HCT116 (cell line): ENCODE results near the gene SORL1. TPM values are rescaled to one million over a fixed set of nuclear protein-coding genes. Genes with fewer than 3 reads are reported as not detected.

Experiments
- ATAC-seq: fragments of 200-7000 bp; cut with Tn5 transposase; 2 replicates; pipeline ENCODE4 v1.9.1; 2020; ENCODE audit warnings: mild to moderate bottlenecking, moderate library complexity
- BruUV-seq: library from RNA; stranded (reverse); fragments of 400-500 nt; replicated peaks from 2 replicates; lab custom pipeline; 2021; lab: Mats Ljungman, UMichigan
- CTCF ChIA-PET: fragments of 300-600 bp; sonication (Branson Sonifier 250); formaldehyde crosslinking; loops from one replicate; lab custom pipeline; 2021; ENCODE audit warnings: antibody characterized with exemption; lab: Charles Lee
- POLR2A ChIA-PET: fragments of 300-600, 350-600 bp; sonication (Branson Sonifier 250); formaldehyde crosslinking; loops from one replicate; lab custom pipeline; 2021; ENCODE audit warnings: antibody characterized with exemption; lab: Charles Lee
- RAD21 ChIA-PET, 2 experiments: fragments of 300-600 bp; sonication (Branson Sonifier 250); formaldehyde crosslinking; loops; one replicate each; lab custom pipeline; 2023; ENCODE audit warnings: low total read pairs in 2 of 2; ENCODE audit not compliant: uncharacterized antibody in 2 of 2, unreplicated experiment in 2 of 2, low non-redundant PET in 1 of 2; lab: Charles Lee
- DNase-seq: peaks from one replicate; pipeline ENCODE4 v3.0.0-alpha.2; 2010; ENCODE audit warnings: low read depth, low spot score
- H2AFZ ChIP-seq: fragments of 200-600 bp; shearing (Covaris generic), sonication (generic); 2 replicates; pipeline ENCODE4 v1.6.1; 2017; ENCODE audit warnings: low read depth, mixed run types, mixed read lengths, antibody characterized with exemption, low read length; ENCODE audit not compliant: poor library complexity, severe bottlenecking
- H3K27ac ChIP-seq: 2 replicates; pipeline ENCODE4 v1.5.1; 2012; ENCODE audit warnings: low read depth, low read length
- H3K27me3 ChIP-seq: fragments of 200-600 bp; sonication (generic); 2 replicates; pipeline ENCODE4 v1.6.1; 2016; ENCODE audit warnings: mixed run types, low read length, mixed read lengths; ENCODE audit not compliant: insufficient read depth
- H3K36me3 ChIP-seq, 2 experiments: fragments of 200-500 bp in 1 of 2; fragments of 200-600 bp in 1 of 2; sonication (Bioruptor generic) in 1 of 2; sonication (generic) in 1 of 2; 2 replicates each; pipeline versions ENCODE4 v1.5.1 to v1.6.1; 2014 to 2016; ENCODE audit warnings: low read length in 2 of 2, inconsistent platforms in 1 of 2, mixed read lengths in 1 of 2, mixed run types in 1 of 2; ENCODE audit not compliant: insufficient read depth in 2 of 2, control insufficient read depth in 1 of 2
- H3K4me1 ChIP-seq, 2 experiments: fragments of 200-600 bp in 1 of 2; sonication (generic) in 1 of 2; 2 replicates each; pipeline versions ENCODE4 v1.5.1 to v1.6.1; 2012 to 2017; ENCODE audit warnings: low read length in 2 of 2, inconsistent platforms in 1 of 2, mild to moderate bottlenecking in 1 of 2, mixed read lengths in 1 of 2, mixed run types in 1 of 2, moderate library complexity in 1 of 2; ENCODE audit not compliant: insufficient read depth in 2 of 2, control insufficient read depth in 1 of 2
- H3K4me2 ChIP-seq: fragments of 200-600 bp; sonication (generic); 2 replicates; pipeline ENCODE4 v1.6.1; 2017; ENCODE audit warnings: mixed run types, low read length, mixed read lengths
- H3K4me3 ChIP-seq, 2 experiments: fragments of 200-600 bp in 1 of 2; sonication (generic) in 1 of 2; replicated peaks in 1 of 2; 2 replicates each; pipeline ENCODE4 v1.5.1; 2011 to 2016; ENCODE audit warnings: low read length in 2 of 2, control low read depth in 1 of 2, low read depth in 1 of 2, mild to moderate bottlenecking in 1 of 2, mixed read lengths in 1 of 2, mixed run types in 1 of 2
- H3K79me2 ChIP-seq: fragments of 200-600 bp; sonication (generic); 2 replicates; pipeline ENCODE4 v1.6.1; 2017; ENCODE audit warnings: mild to moderate bottlenecking, mixed run types, low read length, moderate library complexity, mixed read lengths; ENCODE audit not compliant: insufficient read depth
- H3K9ac ChIP-seq: fragments of 200-600 bp; sonication (generic); 2 replicates; pipeline ENCODE4 v1.6.1; 2016; ENCODE audit warnings: low read length, mixed read lengths
- H3K9me2 ChIP-seq: fragments of 200-600 bp; sonication (generic), shearing (Covaris generic); 2 replicates; pipeline ENCODE4 v1.6.1; 2017; ENCODE audit warnings: mixed run types, mild to moderate bottlenecking, moderate library complexity; ENCODE audit not compliant: insufficient read depth
- H3K9me3 ChIP-seq, 2 experiments: fragments of 200-500 bp in 1 of 2; fragments of 200-600 bp in 1 of 2; sonication (Bioruptor generic) in 1 of 2; sonication (generic) in 1 of 2; 2 replicates each; pipeline ENCODE4 v1.6.1; 2014 to 2017; ENCODE audit warnings: low read length in 2 of 2, mixed read lengths in 2 of 2, inconsistent platforms in 1 of 2, low read depth in 1 of 2, mild to moderate bottlenecking in 1 of 2, mixed run types in 1 of 2, moderate library complexity in 1 of 2; ENCODE audit not compliant: control insufficient read depth in 1 of 2, insufficient read depth in 1 of 2
- H4K20me1 ChIP-seq: fragments of 200-600 bp; sonication (generic), shearing (Covaris generic); 2 replicates; pipeline ENCODE4 v1.6.1; 2017; ENCODE audit warnings: mixed run types, mild to moderate bottlenecking, moderate library complexity; ENCODE audit not compliant: insufficient read depth
- CBX3 ChIP-seq: IDR thresholded peaks from 2 replicates; pipeline ENCODE4 v1.6.1; 2012; ENCODE audit warnings: low read depth
- CEBPB ChIP-seq: IDR thresholded peaks from 2 replicates; pipeline ENCODE4 v1.6.1; 2012; ENCODE audit warnings: low read depth
- CTCF ChIP-seq, 3 experiments: fragments of 200-600 bp in 1 of 3; sonication (generic) in 1 of 3; IDR thresholded peaks in 2 of 3; conservative IDR thresholded peaks in 1 of 3; 2 replicates each; pipeline ENCODE4 v1.5.1; 2012 to 2017; ENCODE audit warnings: low read depth in 2 of 3, low read length in 2 of 3, antibody characterized with exemption in 1 of 3, borderline replicate concordance in 1 of 3, control low read depth in 1 of 3, mild to moderate bottlenecking in 1 of 3, mixed read lengths in 1 of 3, mixed run types in 1 of 3, moderate library complexity in 1 of 3; ENCODE audit not compliant: insufficient read depth in 1 of 3
- EZH2 ChIP-seq: fragments of 200-600 bp; sonication (generic); IDR thresholded peaks from 2 replicates; pipeline ENCODE4 v1.6.1; 2017; ENCODE audit warnings: antibody characterized with exemption, mixed run types
- EZH2phosphoT487 ChIP-seq: fragments of 200-600 bp; IDR thresholded peaks from 2 replicates; pipeline ENCODE4 v1.6.1; 2018; ENCODE audit warnings: antibody characterized with exemption, borderline replicate concordance
- JUND ChIP-seq: IDR thresholded peaks from 2 replicates; pipeline ENCODE4 v1.6.1; 2012
- POLR2AphosphoS5 ChIP-seq: IDR thresholded peaks from 2 replicates; pipeline ENCODE4 v1.6.1; 2011; ENCODE audit warnings: mild to moderate bottlenecking, low read depth, low read length, moderate library complexity
- SIN3A ChIP-seq: IDR thresholded peaks from 2 replicates; pipeline ENCODE4 v1.6.1; 2012; ENCODE audit warnings: low read depth
- SP1 ChIP-seq: IDR thresholded peaks from 2 replicates; pipeline ENCODE4 v1.6.1; 2012; ENCODE audit warnings: low read depth
- SRF ChIP-seq: IDR thresholded peaks from 2 replicates; pipeline ENCODE4 v1.6.1; 2012; ENCODE audit warnings: low read depth
- TCF7L2 ChIP-seq: IDR thresholded peaks from 2 replicates; pipeline ENCODE4 v1.7.0; 2011; ENCODE audit warnings: borderline replicate concordance, inconsistent platforms; ENCODE audit not compliant: insufficient read depth, insufficient read length; ENCODE audit errors: extremely low read depth
- YY1 ChIP-seq: IDR thresholded peaks from 2 replicates; pipeline ENCODE4 v1.6.1; 2011; ENCODE audit warnings: low read length, low read depth, moderate library complexity, mild to moderate bottlenecking; ENCODE audit not compliant: insufficient replicate concordance; ENCODE audit errors: extremely low read depth
- ZNF274 ChIP-seq: fragments of 200-500 bp; sonication (Bioruptor generic); IDR thresholded peaks from 2 replicates; pipeline ENCODE4 v1.6.1; 2014; ENCODE audit warnings: mild to moderate bottlenecking, low read depth, low read length, inconsistent platforms
- intact Hi-C: fragments of 100-400 bp; cut with micrococcal nuclease; formaldehyde crosslinking; loops from 2 replicates; pipeline ENCODE4 v1.10.0; 2022
- total RNA-seq: library from RNA; stranded (reverse); gene quantifications from one replicate; pipeline ENCODE4 v1.2.1, GENCODE V29; 2021; ENCODE audit not compliant: unreplicated experiment
- TF ChIP-seq, protein P1 (sequence below): IDR thresholded peaks from 2 replicates; pipeline ENCODE4 v1.6.1; 2012

SORL1 gene
- total RNA-seq, 1 experiment from 2014 or later = 17.4 TPM

DNA sequence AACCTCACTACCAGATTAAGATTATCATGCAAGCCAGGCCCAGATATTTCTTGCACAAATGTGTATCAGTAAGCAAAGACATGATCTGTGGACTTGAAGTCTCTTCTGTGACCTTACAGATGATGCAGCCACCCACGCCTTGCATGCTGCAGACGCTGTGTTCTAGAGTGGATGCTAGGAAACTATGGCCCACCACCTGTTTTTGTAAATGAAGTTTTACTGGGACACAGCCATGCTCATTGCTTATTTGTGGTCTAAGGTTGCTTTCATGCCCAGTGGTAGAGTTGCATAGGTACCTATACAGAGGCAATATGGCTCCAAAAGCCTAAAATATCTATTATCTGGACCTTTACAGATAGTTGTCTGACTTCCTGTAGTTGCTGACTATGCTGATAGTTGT lies 48.2 kb downstream of the SORL1 start:
- H3K27ac ChIP-seq = no peak overlapping the region
- H3K9me2 ChIP-seq = no peaks in the 10 kb centered on the region; the same call in 1 of the 2 replicates
- H4K20me1 ChIP-seq = no peaks in the 10 kb centered on the region
- CTCF ChIA-PET = no interaction called here
- TF ChIP-seq EZH2 (no peak), SP1 (no peak), POLR2AphosphoS5 (no peak), EZH2phosphoT487 (no peak), JUND (no peak)
- TF ChIP-seq, protein P1, sequence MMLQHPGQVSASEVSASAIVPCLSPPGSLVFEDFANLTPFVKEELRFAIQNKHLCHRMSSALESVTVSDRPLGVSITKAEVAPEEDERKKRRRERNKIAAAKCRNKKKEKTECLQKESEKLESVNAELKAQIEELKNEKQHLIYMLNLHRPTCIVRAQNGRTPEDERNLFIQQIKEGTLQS = no peak
- TF ChIP-seq, all 23 proteins: peak for 0
- Histone ChIP-seq H3K27me3 (no peaks in the 10 kb centered on the region), H2AFZ (no peak overlapping the region), H3K4me2 (no peak overlapping the region), H3K4me1 (no peaks in the 10 kb centered on the region), H3K36me3 (no peaks in the 10 kb centered on the region), H3K4me3 (no peak overlapping the region), H3K9ac (no peak overlapping the region), H3K79me2 (no peaks in the 10 kb centered on the region), H3K9me3 (no peaks in the 10 kb centered on the region)
- intact Hi-C loops = no loop called here
- DNase-seq = no peak
- BruUV-seq = no TSS peak
- ChIA-PET RAD21 (no interaction called here), POLR2A (no interaction called here)
- ATAC-seq = no peak

DNA sequence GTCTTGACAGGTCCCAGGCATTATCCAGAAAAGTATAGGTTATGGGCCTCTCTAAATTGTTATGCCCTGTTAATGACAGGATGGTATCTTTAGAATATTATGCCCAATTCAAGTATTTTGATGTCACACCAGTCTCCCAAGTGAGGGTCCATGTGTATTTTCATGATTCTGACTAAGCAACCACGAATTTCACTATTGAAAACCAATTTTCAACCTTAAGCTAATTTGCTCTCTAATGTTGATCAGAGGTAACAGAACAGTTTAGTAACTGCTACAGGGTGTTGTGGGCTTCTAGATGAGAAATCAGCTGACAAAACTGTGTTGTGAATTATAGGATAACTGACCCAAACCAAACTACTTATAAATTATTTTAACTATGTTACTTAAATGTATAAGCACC lies 48.6 kb downstream of the SORL1 start:
- H3K9me2 ChIP-seq = no peaks in the 10 kb centered on the region; the same call in 1 of the 2 replicates
- H3K4me1 ChIP-seq = no peaks in the 10 kb centered on the region
- H3K79me2 ChIP-seq = no peaks in the 10 kb centered on the region
- no peak for ATAC-seq
- no peak overlapping the region for H2AFZ ChIP-seq
- H3K9ac ChIP-seq = no peak overlapping the region
- TF ChIP-seq YY1 = no peak
- no peak for TF ChIP-seq SIN3A
- TF ChIP-seq CEBPB = no peak
- TF ChIP-seq SP1 = no peak
- no peak for TF ChIP-seq ZNF274
- TF ChIP-seq CTCF (IDR thresholded peaks at IDR 0.05 in 2 of 3, conservative IDR thresholded peaks at IDR 0.05 in 1 of 3; ENCODE audit: borderline replicate concordance in 1 of 3, insufficient read depth in 1 of 3, low read depth in 2 of 3, low read length in 2 of 3) = no peak
- TF ChIP-seq CBX3 = no peak
- TF ChIP-seq JUND = no peak
- TF ChIP-seq POLR2AphosphoS5 = no peak
- TF ChIP-seq, protein P1 = no peak
- no peak for TF ChIP-seq TCF7L2
- TF ChIP-seq SRF = no peak
- no peak overlapping the region for H3K4me2 ChIP-seq
- ChIA-PET POLR2A (no interaction called here), RAD21 (no interaction called here), CTCF (no interaction called here)
- no peak for DNase-seq
- H3K27ac ChIP-seq = no peak overlapping the region
- H3K4me3 ChIP-seq = no peak overlapping the region
- intact Hi-C loops = no loop called here
- H4K20me1 ChIP-seq = no peaks in the 10 kb centered on the region
- no peaks in the 10 kb centered on the region for H3K36me3 ChIP-seq
- no TSS peak for BruUV-seq
- H3K9me3 ChIP-seq = no peaks in the 10 kb centered on the region
- no peaks in the 10 kb centered on the region for H3K27me3 ChIP-seq
